ENCODE measurements around the gene GSTA1.
"Not testable (repeated sequence)": the region's sequence is repeated elsewhere in the genome, so short reads cannot be mapped to it uniquely, and the experiment has no call there.

GSTA1 gene

GRCh38 chr6:52803668-52804255 is at the start of gene GSTA1:
GSTA1 (minus strand) TSS chr6:52803816; CDS start chr6:52799267, 4,549 bp downstream.
- DNase-seq, result not testable (repeated sequence)

GRCh38 chr6:52849137-52849536 is 45.5 kb upstream of the GSTA1 start:
- no peak for DNase-seq

GRCh38 chr6:52846002-52846401 is 42.4 kb upstream of the GSTA1 start:
- DNase-seq, result no peak

DNA sequence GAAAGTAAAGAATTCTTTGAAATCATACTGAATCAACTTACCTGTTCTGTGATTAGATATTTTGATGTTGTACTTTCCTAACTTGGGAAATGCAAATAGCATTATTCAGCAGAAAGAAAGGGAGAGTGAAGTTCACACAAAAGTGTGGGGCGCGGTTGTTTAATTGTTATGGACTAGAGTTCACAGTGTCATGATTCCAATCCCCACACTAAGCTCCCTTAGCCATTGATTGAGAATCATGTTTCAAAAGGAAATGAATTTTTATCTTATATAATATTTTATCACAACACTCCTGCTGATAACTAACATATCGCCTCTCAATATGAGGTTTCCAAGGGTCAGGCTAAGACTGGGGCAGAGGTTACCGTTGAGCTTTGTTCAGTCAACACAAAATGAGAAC is 40.0 kb upstream of the GSTA1 start:
- DNase-seq, result no peak

DNA sequence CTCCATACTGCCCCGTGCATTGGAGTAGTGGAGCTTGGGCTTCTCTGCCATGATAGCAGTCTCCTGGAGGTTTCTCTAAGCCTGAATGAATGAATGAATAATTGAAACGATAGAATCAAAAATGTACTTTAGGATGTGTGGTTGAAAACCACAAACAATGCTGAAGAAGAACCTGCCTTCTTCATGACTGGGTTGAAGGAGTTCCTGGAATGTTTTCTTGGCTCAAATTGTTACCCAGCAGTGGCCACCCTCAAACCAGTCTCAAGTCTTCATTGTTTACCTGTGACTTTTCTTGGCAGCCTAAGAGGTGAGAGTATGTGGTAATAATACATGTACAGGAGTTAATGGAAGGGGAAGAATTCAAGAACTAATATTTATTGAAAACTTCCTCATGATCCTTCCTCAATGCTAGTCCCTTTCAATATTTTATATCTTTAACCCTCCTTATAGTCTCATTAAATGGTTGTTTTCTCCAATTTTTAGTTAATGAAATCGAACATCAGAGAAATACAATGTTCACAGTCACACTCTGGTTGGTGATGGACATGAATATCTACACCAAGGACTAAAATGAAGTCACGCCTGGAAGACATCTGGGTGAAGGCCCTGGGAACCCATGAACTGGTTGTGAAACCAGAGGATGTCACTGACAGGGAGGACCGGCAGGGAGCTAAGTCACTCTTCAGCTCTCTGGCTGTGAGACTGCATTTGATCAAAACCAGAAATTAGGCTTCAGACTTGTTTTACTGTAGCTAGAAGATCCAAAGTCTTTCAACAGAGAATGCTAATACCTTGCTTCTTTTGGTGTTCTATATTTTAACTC is 37.4 kb upstream of the GSTA1 start, which contains the start of gene GSTA5:
GSTA5 (minus strand) TSS at position 51 of the 823 bp plus-strand sequence.
- DNase-seq, result no peak

DNA sequence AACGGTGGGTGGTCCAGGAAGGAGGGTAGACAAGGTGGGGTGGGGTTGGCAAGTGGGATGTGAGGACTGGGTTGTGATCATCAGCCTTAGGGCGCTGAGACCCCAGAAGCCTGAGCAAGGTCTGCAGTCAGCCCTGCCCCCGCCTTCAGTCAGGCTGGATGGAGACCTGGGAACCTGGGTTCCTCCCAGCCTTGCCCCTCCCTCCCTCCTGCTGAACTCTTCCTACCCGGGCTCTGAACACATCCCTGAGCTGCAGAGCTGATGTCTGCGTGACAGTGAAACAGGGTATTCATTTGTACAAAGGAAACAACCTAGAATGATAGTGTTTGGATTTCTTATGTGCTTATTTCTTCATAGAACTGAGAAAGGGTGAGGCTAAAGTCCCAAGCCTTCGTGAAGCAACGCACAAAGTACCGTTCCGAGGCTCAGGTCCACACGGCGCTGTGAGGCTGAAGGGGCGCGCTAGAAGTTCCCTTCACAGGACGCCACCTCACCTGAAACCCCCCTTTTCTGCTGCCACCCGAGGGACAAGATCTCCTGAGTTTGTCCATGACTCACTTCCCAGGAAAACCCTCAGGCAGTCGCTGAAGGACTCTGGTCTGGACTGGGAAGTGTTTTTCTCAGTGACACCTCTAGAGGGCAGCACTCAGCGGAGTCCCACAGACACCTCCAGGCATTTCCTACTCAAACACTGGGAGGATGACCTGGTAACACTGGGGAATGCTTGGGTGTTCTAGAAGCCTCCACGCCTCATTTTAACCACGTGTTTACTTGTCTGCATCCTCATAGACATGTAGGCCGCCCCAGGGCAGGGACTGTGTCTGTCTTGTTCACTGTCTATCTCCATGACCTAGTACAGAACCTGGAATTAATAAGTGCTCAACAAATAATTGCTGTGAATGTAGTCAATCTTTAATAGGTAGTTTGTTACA is 35.8 kb upstream of the GSTA1 start:
- DNase-seq, result peak; percentile 7

DNA sequence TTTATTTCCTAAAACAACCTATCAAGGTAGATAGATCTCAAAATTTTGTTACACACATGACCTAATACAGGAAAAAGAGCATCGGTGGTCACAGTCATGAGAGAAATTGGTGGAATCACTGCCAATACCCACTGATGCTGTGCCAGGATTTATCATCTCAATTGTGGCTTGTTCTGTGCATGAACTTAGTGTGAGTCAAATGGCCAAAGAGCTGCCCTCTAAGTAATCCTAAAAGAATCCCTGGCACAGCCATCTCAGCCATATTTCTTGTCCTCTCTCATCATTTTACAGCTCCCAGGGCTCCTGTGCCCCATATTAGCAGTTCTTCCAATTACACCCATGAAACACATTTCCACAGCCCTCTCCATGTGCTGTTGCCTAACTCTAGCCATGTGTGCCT is 30.9 kb upstream of the GSTA1 start:
- no peak for DNase-seq

GRCh38 chr6:52830869-52831268 is 27.3 kb upstream of the GSTA1 start:
- not testable (repeated sequence) for DNase-seq

- DNase-seq, result no peak
Measured at GRCh38 chr6:52829046-52829817, 25.6 kb upstream of the GSTA1 start.

- DNase-seq, result not testable (repeated sequence)
Measured at GRCh38 chr6:52828621-52829020, 25.0 kb upstream of the GSTA1 start.

GRCh38 chr6:52827073-52827783 is 23.6 kb upstream of the GSTA1 start:
- not testable (repeated sequence) for DNase-seq

DNA sequence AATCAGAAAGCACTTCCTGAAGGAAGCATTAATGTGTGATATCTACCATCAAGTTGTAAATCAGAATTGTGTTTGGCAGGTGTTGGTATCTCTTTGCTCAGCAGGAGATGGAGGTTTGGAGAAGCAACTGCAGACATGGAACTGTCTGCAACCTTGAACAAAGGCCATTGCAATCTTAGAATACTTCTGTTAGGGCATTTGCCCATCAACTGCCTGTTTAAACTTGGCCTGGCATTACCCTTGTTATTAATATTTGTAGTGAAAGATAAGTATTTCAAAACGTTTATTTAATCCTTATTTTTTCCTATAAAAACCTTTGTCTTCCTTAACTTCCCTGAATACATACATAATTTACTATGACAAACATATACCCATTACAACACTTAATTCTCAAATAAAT is 22.9 kb upstream of the GSTA1 start:
- no peak for DNase-seq

DNA sequence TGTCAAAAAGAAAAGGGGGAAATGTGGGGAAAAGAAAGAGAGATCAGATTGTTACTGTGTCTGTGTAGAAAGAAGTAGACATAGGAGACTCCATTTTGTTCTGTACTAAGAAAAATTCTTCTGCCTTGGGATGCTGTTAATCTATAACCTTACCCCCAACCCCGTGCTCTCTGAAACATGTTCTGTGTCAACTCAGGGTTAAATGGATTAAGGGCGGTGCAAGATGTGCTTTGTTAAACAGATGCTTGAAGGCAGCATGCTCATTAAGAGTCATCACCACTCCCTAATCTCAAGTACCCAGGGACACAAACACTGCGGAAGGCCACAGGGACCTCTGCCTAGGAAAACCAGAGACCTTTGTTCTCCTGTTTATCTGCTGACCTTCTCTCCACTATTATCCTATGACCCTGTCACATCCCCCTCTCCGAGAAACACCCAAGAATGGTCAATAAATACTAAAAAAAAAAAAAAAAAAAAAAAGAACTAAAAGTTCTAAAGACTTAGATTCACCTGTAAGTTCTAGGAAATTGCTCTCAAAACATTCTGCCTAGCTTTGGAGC is 22.4 kb upstream of the GSTA1 start:
- DNase-seq, result not testable (repeated sequence)

- DNase-seq, result not testable (repeated sequence)
Measured at GRCh38 chr6:52825270-52825793, 21.7 kb upstream of the GSTA1 start.

GRCh38 chr6:52821842-52822241 is 18.2 kb upstream of the GSTA1 start:
- DNase-seq, result no peak

- DNase-seq, result no peak
Measured at GRCh38 chr6:52820198-52820597, 16.6 kb upstream of the GSTA1 start.

DNA sequence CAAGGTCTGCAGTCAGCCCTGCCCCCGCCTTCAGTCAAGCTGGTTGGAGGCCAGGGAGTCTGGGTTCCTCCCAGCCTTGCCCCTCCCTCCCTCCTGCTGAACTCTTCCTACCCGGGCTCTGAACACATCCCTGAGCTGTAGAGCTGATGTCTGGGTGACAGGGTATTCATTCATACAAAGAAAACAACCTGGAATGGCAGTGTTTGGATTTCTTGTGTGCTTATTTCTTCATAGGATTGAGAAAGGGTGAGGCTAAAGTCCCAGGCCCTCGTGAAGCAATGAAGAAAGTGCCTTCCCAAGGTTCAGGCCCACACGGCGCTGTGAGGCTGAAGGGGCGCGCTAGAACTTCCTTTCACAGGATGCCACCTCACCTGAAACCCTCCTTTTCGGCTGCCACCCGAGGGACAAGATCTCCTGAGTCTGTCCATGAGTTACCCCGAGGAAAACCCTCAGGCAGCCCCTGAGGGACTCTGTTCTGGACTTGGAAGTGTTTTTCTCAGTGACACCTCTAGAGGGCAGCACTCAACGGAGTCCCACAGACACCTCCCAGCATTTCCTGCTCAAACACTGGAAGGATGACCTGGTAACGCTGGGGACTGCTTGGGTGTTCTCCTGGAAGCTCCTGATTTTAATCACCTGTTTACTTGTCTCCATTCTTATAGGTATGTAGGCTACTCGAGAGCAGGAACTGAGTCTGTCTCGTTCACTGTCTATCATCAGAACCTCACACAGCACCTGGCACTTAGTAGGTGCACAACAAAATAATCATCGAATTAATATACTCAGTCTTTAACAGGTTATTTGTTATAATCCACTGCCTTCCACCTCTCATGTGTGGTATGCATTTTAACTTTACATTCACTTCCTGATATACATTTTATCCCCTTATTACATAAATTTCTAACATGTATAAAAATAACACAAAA is 11.8 kb upstream of the GSTA1 start:
- DNase-seq, result peak; percentile 24

- not testable (repeated sequence) for DNase-seq
Measured at GRCh38 chr6:52814545-52814944, 10.9 kb upstream of the GSTA1 start.

DNA sequence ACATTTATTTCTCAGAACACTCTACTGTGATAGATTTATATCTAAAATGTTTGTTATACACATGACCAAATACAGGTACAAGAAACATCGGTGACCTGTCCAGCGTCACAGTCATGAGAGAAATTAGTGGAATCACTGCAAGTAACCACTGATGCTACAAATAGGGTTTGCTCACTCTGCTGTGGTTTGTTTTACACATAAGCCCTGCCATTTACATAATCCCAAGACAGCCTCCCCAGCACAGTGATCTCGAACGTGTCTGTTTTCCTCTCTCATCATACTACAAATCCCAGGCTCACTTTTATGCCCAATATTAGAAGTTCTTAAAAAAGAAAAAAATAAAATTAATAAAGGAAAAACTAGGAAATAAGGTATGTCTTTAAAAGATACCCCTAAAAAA is 6.2 kb upstream of the GSTA1 start:
- not testable (repeated sequence) for DNase-seq

DNA sequence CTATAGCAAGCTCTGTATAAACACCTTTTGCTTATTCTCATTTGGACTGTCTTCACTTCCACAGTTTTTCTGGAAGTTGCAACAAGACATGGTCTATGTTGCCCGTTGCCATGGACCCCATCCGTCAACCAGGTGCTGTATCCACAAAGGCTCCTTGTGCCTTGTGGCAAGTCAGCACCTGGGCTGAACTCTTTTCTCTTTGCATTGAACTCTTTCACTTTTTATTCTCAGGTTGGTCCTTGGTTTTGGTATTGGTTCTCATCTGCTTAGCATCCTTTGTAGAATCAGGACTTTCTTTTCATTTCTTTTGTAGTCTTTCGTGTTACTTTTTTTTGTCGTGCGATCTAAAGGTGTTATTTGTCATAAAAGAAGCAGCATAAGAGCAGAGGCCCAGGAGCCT is 5.0 kb upstream of the GSTA1 start:
- DNase-seq, result no peak

Measured in SHP77 treated with DMSO at 0.1 percent for 48 hours (cell line).